GM23338 (cell line): Measurements from ENCODE around the gene KCNIP3. TPM values are rescaled to one million over a fixed set of nuclear protein-coding genes. Genes with fewer than 3 reads are reported as not detected.

Source experiments
- ATAC-seq: fragments of 200-7000 bp; cut with Tn5 transposase; 3 replicates; pipeline ENCODE4 v1.9.1; 2020
- DNase-seq: peaks from one replicate; pipeline ENCODE4 v3.0.0-alpha.2; 2015; ENCODE audit warnings: low spot score
- H2AFZ ChIP-seq: fragments of 200-600 bp; sonication (generic); 2 replicates; pipeline ENCODE4 v1.8.0; 2016; ENCODE audit warnings: antibody characterized with exemption, mild to moderate bottlenecking, moderate library complexity
- H3F3A ChIP-seq: fragments of 200-600 bp; sonication (generic); replicated peaks from 2 replicates; pipeline ENCODE4 v1.8.0; 2017; ENCODE audit warnings: antibody characterized with exemption, mixed run types, low read depth
- H3K27ac ChIP-seq: fragments of 200-600 bp; sonication (generic); 2 replicates; pipeline ENCODE4 v1.6.1; 2016; ENCODE audit warnings: low read depth
- H3K27me3 ChIP-seq: fragments of 200-600 bp; sonication (generic); 2 replicates; pipeline ENCODE4 v1.8.0; 2016; ENCODE audit warnings: mild to moderate bottlenecking, mixed run types, moderate library complexity; ENCODE audit not compliant: insufficient read depth
- H3K36me3 ChIP-seq: fragments of 200-600 bp; sonication (generic); 2 replicates; pipeline ENCODE4 v1.8.0; 2016; ENCODE audit warnings: mild to moderate bottlenecking; ENCODE audit not compliant: insufficient read depth
- H3K4me1 ChIP-seq: fragments of 200-600 bp; sonication (generic); 2 replicates; pipeline ENCODE4 v1.8.0; 2016; ENCODE audit warnings: mild to moderate bottlenecking, moderate library complexity; ENCODE audit not compliant: insufficient read depth
- H3K4me2 ChIP-seq: fragments of 200-600 bp; sonication (generic); 2 replicates; pipeline ENCODE4 v1.7.1; 2017; ENCODE audit warnings: mixed run types
- H3K4me3 ChIP-seq: fragments of 200-600 bp; sonication (generic); 2 replicates; pipeline ENCODE4 v1.6.1; 2016; ENCODE audit warnings: mixed run types
- H3K79me2 ChIP-seq: fragments of 200-600 bp; sonication (generic); replicated peaks from 2 replicates; pipeline ENCODE4 v1.8.0; 2017; ENCODE audit warnings: mild to moderate bottlenecking; ENCODE audit not compliant: insufficient read depth
- H3K9me2 ChIP-seq: fragments of 200-600 bp; sonication (generic); 2 replicates; pipeline ENCODE4 v1.8.0; 2017; ENCODE audit not compliant: insufficient read depth
- H4K20me1 ChIP-seq: fragments of 200-600 bp; sonication (generic); replicated peaks from 2 replicates; pipeline ENCODE4 v1.8.0; 2017; ENCODE audit warnings: mild to moderate bottlenecking; ENCODE audit not compliant: insufficient read depth
- H3K27ac Mint-ChIP-seq: 2 replicates; pipeline ENCODE4 v1.8.0; 2020; ENCODE audit warnings: inconsistent platforms, mild to moderate bottlenecking, moderate library complexity, mixed read lengths
- H3K27me3 Mint-ChIP-seq: 3 replicates; pipeline ENCODE4 v1.8.0; 2022; ENCODE audit warnings: low read depth, mild to moderate bottlenecking, moderate library complexity, mixed read lengths, inconsistent platforms; ENCODE audit not compliant: insufficient read depth, poor library complexity
- H3K36me3 Mint-ChIP-seq: 3 replicates; pipeline ENCODE4 v1.8.0; 2021; ENCODE audit warnings: low read depth, mild to moderate bottlenecking, inconsistent platforms, moderate library complexity, mixed read lengths
- H3K4me1 Mint-ChIP-seq: 3 replicates; pipeline ENCODE4 v1.8.0; 2020; ENCODE audit warnings: mild to moderate bottlenecking, inconsistent platforms, mixed read lengths
- H3K4me3 Mint-ChIP-seq: 3 replicates; pipeline ENCODE4 v1.8.0; 2021; ENCODE audit warnings: moderate library complexity, mild to moderate bottlenecking, inconsistent platforms, mixed read lengths
- H3K9me3 Mint-ChIP-seq: 3 replicates; pipeline ENCODE4 v1.8.0; 2020; ENCODE audit warnings: moderate library complexity, mild to moderate bottlenecking, inconsistent platforms, mixed read lengths
- CREB1 ChIP-seq: fragments of 250-450 bp; sonication (Bioruptor Pico); IDR thresholded peaks from 2 replicates; pipeline ENCODE4 v1.5.0; 2020; ENCODE audit warnings: low read depth, mild to moderate bottlenecking, moderate library complexity
- EZH2phosphoT487 ChIP-seq: fragments of 200-600 bp; sonication (generic); IDR thresholded peaks from one replicate; pipeline ENCODE4 v1.8.1; 2018; ENCODE audit warnings: antibody characterized with exemption; ENCODE audit not compliant: unreplicated experiment
- POLR2AphosphoS5 ChIP-seq: IDR thresholded peaks from 2 replicates; pipeline ENCODE4 v1.6.1; 2016; ENCODE audit warnings: antibody characterized with exemption, low read depth
- STAT1 ChIP-seq: IDR thresholded peaks from one replicate; pipeline ENCODE4 v1.6.1; 2016; ENCODE audit warnings: antibody characterized with exemption; ENCODE audit not compliant: unreplicated experiment
- ZNF331 ChIP-seq: fragments of 250-450 bp; sonication (Bioruptor Pico); IDR thresholded peaks from 2 replicates; pipeline ENCODE4 v1.5.0; 2020; ENCODE audit warnings: low read depth, mild to moderate bottlenecking, moderate library complexity
- polyA plus RNA-seq: library from polyadenylated mRNA; unstranded; fragments of >200 nt; fragmentation: Nextera tagmentation; extraction: Ambion mirVana; gene quantifications from 2 replicates; pipeline ENCODE4 v1.2.1, GENCODE V29; 2016
- total RNA-seq: library from RNA; depleted of rRNA; stranded (reverse); fragments of >200 nt; shearing (Covaris generic); gene quantifications from 2 replicates; pipeline ENCODE4 v1.2.3, GENCODE V29; 2014
- TF ChIP-seq, protein P1 (sequence below): IDR thresholded peaks from one replicate; pipeline ENCODE4 v1.6.1; 2018; ENCODE audit warnings: antibody characterized with exemption; ENCODE audit not compliant: unreplicated experiment
- TF ChIP-seq, protein P2 (sequence below), 2 experiments: fragments of 200-600 bp in 1 of 2; sonication (generic) in 1 of 2; conservative IDR thresholded peaks; 2 replicates each; pipeline versions ENCODE4 v1.5.1 to v1.6.1; 2016 to 2017; ENCODE audit warnings: antibody characterized with exemption in 2 of 2, low read depth in 2 of 2, mild to moderate bottlenecking in 2 of 2, moderate library complexity in 1 of 2
- TF ChIP-seq, protein P3 (sequence below): fragments of 250-450 bp; sonication (Bioruptor Pico); IDR thresholded peaks from 2 replicates; pipeline ENCODE4 v1.5.0; 2020; ENCODE audit warnings: mild to moderate bottlenecking, moderate library complexity

Gene KCNIP3
- total and polyA plus RNA-seq, 2 experiments from 2014 or later, result 0.32 to 0.83 TPM

DNA sequence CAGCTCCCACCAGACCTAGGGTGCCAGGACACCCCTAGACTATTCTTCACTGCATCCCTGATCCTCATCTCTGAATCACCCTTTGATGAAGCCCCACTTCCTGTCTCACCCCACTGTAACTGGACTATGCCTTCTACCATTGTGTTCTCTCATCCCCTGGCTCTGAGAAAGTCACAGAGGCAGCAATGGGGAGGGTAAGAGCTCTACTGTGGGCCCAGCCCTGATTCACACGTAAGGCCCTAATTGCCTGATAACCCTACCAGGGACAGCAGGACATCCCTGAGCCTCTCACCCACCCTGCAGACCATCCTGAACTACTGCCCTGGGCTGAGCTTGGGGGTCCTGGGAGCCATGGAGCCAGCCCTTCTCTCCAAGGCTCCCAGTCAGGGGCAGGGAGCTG is 24.4 kb upstream of the KCNIP3 start (continued):
- TF ChIP-seq, protein P1, sequence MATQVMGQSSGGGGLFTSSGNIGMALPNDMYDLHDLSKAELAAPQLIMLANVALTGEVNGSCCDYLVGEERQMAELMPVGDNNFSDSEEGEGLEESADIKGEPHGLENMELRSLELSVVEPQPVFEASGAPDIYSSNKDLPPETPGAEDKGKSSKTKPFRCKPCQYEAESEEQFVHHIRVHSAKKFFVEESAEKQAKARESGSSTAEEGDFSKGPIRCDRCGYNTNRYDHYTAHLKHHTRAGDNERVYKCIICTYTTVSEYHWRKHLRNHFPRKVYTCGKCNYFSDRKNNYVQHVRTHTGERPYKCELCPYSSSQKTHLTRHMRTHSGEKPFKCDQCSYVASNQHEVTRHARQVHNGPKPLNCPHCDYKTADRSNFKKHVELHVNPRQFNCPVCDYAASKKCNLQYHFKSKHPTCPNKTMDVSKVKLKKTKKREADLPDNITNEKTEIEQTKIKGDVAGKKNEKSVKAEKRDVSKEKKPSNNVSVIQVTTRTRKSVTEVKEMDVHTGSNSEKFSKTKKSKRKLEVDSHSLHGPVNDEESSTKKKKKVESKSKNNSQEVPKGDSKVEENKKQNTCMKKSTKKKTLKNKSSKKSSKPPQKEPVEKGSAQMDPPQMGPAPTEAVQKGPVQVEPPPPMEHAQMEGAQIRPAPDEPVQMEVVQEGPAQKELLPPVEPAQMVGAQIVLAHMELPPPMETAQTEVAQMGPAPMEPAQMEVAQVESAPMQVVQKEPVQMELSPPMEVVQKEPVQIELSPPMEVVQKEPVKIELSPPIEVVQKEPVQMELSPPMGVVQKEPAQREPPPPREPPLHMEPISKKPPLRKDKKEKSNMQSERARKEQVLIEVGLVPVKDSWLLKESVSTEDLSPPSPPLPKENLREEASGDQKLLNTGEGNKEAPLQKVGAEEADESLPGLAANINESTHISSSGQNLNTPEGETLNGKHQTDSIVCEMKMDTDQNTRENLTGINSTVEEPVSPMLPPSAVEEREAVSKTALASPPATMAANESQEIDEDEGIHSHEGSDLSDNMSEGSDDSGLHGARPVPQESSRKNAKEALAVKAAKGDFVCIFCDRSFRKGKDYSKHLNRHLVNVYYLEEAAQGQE, result no peak
- TF ChIP-seq STAT1, result no peak
- TF ChIP-seq POLR2AphosphoS5, result no peak

DNA sequence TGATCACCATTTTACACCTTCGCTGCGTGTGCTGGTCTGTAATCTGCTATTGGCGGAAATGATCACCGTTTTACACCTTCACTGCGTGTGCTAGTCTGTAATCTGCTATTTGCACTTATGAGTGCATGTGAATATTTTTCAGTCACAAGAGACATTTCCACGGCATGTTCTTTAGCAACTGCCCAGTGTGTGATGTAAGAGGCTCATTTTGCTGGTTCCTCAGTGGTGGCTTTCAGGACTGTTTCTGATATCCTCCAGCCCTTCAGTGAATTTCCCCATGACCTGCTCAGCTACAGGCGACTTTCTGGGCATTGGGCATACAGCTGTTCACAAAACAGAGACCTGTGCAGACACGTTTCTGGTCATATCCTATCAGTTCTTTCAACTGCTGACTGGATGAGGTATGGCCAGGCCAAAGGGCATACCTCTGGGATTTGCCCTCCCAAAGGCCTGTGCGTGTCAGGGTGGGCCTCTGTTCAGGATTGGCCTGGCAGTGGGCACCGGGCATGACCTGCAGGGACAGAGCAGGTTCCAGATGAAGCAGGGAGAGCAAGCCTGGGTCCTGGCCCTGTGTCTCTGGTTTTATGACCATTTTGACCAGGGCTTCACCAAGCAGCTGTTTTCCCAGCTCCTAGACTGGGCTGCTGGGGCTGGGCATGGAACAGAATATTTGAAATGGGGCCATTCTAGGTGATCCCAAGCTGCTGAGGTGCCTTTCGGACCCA is 23.4 kb upstream of the KCNIP3 start:
- H3K36me3 Mint-ChIP-seq, result no peaks in the 10 kb centered on the region; the same call in 2 of the 3 replicates
- peak overlapping the region; percentile 83; the same call in 1 of the 2 replicates for H2AFZ ChIP-seq
- TF ChIP-seq, protein P2, sequence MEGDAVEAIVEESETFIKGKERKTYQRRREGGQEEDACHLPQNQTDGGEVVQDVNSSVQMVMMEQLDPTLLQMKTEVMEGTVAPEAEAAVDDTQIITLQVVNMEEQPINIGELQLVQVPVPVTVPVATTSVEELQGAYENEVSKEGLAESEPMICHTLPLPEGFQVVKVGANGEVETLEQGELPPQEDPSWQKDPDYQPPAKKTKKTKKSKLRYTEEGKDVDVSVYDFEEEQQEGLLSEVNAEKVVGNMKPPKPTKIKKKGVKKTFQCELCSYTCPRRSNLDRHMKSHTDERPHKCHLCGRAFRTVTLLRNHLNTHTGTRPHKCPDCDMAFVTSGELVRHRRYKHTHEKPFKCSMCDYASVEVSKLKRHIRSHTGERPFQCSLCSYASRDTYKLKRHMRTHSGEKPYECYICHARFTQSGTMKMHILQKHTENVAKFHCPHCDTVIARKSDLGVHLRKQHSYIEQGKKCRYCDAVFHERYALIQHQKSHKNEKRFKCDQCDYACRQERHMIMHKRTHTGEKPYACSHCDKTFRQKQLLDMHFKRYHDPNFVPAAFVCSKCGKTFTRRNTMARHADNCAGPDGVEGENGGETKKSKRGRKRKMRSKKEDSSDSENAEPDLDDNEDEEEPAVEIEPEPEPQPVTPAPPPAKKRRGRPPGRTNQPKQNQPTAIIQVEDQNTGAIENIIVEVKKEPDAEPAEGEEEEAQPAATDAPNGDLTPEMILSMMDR (conservative IDR thresholded peaks at IDR 0.05; ENCODE audit: low read depth in 2 of 2), result no peak
- no peak for TF ChIP-seq EZH2phosphoT487
- TF ChIP-seq, protein P1, result no peak
- TF ChIP-seq POLR2AphosphoS5, result no peak
- TF ChIP-seq CREB1 (CRISPR knock-in tag), result no peak
- TF ChIP-seq, protein P3, sequence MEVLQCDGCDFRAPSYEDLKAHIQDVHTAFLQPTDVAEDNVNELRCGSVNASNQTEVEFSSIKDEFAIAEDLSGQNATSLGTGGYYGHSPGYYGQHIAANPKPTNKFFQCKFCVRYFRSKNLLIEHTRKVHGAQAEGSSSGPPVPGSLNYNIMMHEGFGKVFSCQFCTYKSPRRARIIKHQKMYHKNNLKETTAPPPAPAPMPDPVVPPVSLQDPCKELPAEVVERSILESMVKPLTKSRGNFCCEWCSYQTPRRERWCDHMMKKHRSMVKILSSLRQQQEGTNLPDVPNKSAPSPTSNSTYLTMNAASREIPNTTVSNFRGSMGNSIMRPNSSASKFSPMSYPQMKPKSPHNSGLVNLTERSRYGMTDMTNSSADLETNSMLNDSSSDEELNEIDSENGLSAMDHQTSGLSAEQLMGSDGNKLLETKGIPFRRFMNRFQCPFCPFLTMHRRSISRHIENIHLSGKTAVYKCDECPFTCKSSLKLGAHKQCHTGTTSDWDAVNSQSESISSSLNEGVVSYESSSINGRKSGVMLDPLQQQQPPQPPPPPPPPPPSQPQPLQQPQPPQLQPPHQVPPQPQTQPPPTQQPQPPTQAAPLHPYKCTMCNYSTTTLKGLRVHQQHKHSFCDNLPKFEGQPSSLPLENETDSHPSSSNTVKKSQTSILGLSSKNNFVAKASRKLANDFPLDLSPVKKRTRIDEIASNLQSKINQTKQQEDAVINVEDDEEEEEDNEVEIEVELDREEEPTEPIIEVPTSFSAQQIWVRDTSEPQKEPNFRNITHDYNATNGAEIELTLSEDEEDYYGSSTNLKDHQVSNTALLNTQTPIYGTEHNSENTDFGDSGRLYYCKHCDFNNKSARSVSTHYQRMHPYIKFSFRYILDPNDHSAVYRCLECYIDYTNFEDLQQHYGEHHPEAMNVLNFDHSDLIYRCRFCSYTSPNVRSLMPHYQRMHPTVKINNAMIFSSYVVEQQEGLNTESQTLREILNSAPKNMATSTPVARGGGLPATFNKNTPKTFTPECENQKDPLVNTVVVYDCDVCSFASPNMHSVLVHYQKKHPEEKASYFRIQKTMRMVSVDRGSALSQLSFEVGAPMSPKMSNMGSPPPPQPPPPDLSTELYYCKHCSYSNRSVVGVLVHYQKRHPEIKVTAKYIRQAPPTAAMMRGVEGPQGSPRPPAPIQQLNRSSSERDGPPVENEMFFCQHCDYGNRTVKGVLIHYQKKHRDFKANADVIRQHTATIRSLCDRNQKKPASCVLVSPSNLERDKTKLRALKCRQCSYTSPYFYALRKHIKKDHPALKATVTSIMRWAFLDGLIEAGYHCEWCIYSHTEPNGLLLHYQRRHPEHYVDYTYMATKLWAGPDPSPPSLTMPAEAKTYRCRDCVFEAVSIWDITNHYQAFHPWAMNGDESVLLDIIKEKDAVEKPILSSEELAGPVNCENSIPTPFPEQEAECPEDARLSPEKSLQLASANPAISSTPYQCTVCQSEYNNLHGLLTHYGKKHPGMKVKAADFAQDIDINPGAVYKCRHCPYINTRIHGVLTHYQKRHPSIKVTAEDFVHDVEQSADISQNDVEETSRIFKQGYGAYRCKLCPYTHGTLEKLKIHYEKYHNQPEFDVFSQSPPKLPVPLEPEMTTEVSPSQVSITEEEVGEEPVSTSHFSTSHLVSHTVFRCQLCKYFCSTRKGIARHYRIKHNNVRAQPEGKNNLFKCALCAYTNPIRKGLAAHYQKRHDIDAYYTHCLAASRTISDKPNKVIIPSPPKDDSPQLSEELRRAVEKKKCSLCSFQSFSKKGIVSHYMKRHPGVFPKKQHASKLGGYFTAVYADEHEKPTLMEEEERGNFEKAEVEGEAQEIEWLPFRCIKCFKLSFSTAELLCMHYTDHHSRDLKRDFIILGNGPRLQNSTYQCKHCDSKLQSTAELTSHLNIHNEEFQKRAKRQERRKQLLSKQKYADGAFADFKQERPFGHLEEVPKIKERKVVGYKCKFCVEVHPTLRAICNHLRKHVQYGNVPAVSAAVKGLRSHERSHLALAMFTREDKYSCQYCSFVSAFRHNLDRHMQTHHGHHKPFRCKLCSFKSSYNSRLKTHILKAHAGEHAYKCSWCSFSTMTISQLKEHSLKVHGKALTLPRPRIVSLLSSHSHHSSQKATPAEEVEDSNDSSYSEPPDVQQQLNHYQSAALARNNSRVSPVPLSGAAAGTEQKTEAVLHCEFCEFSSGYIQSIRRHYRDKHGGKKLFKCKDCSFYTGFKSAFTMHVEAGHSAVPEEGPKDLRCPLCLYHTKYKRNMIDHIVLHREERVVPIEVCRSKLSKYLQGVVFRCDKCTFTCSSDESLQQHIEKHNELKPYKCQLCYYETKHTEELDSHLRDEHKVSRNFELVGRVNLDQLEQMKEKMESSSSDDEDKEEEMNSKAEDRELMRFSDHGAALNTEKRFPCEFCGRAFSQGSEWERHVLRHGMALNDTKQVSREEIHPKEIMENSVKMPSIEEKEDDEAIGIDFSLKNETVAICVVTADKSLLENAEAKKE (CRISPR knock-in tag), result no peak
- TF ChIP-seq ZNF331 (CRISPR knock-in tag), result no peak
- TF ChIP-seq STAT1, result no peak

More for the DNA sequence above, 23.4 kb upstream of the KCNIP3 start:
- DNase-seq (no peak), ATAC-seq (no peak)
- H3K27me3 ChIP-seq, result no peaks in the 10 kb centered on the region
- peak overlapping the region; percentile 68; the same call in 1 of the 2 replicates for H3K4me2 ChIP-seq
- H3K79me2 ChIP-seq, result no peaks in the 10 kb centered on the region
- no peaks in the 10 kb centered on the region for H4K20me1 ChIP-seq
- Mint-ChIP-seq H3K9me3 (no peaks in the 10 kb centered on the region; the same call in 2 of the 3 replicates), H3K27me3 (peaks cover 21% of the 10 kb centered on the region), H3K4me3 (no peak overlapping the region), H3K27ac (no peak overlapping the region), H3K4me1 (peaks cover 31% of the 10 kb centered on the region; the same call in 2 of the 3 replicates)
- no peaks in the 10 kb centered on the region for H3K9me2 ChIP-seq
- no peak overlapping the region for H3K27ac ChIP-seq
- no peaks in the 10 kb centered on the region for H3K36me3 ChIP-seq
- H3F3A ChIP-seq, result no peaks in the 10 kb centered on the region
- peak overlapping the region; percentile 34; the same call in 1 of the 2 replicates for H3K4me3 ChIP-seq
- peaks cover 8% of the 10 kb centered on the region for H3K4me1 ChIP-seq
